ENCODE results near the gene ETV2.
"Not testable (repeated sequence)": the region's sequence is repeated elsewhere in the genome, so short reads cannot be mapped to it uniquely, and the experiment has no call there.

ETV2 gene

GRCh38 chr19:35628264-35628564 lies 13.3 kb upstream of the ETV2 start:
- DNase-seq (ENCODE audit: low read depth in 2 of 2): no peak

DNA sequence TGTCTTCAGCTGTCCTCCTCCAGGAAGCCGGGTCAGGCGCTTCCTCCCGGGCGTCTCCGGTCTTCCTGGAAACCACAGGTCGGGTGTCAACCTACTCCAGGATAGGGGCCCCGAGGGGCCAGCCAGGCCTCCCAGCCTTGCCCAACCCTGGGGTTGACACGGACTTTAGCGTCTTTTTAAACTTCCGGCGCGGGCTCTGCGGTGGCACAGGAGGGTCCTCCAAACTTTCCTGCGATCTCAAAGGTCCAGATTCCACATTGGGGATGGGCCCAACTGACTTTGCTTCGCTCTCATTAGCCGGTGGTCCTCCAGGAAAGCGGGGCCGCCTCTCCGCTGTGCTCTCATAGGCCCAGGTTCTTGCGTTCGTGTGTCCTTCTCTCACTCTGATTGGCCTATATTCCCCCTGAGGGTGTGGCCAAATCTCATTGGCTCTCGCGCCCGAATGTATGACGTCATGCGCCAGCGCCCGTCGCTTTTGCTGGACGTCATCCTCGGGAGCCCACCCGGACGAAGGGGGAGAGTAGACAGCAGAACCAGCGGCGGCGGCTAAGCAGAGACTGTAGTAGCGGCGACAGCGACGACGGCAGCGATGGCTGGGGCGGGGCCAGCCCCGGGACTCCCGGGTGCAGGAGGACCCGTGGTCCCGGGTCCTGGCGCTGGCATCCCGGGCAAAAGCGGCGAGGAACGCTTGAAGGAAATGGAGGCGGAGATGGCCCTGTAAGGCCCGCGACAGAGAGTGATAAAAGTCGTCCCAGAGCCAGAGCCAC lies 12.8 kb upstream of the ETV2 start, which contains the start of gene RBM42:
Gene RBM42, plus strand, starts transcription at position 472 of the 767 bp plus-strand sequence. Its CDS starts 118 bp downstream, at position 590.
- peak; percentile 93 to 95 for DNase-seq (ENCODE audit: low read depth in 2 of 2)

DNA sequence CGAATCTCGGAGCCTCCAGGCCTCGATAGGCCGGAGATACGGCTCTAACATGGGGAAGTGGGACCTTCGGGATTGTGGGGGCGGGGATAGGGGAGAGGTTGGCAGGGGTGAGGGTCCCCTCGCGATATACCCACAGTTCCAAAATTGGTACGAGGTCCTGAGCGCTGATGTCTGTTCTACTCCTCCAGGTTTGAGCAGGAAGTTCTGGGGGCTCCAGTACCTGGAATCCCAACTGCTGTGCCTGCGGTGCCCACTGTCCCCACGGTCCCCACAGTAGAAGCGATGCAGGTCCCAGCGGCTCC lies 12.3 kb upstream of the ETV2 start:
- DNase-seq (ENCODE audit: low read depth in 2 of 2): no peak

- no peak for DNase-seq (ENCODE audit: low read depth in 2 of 2)
Measured at GRCh38 chr19:35633727-35634440, 7.7 kb upstream of the ETV2 start.

GRCh38 chr19:35636651-35637050 lies 4.9 kb upstream of the ETV2 start:
- no peak for DNase-seq (ENCODE audit: low read depth in 2 of 2)

DNA sequence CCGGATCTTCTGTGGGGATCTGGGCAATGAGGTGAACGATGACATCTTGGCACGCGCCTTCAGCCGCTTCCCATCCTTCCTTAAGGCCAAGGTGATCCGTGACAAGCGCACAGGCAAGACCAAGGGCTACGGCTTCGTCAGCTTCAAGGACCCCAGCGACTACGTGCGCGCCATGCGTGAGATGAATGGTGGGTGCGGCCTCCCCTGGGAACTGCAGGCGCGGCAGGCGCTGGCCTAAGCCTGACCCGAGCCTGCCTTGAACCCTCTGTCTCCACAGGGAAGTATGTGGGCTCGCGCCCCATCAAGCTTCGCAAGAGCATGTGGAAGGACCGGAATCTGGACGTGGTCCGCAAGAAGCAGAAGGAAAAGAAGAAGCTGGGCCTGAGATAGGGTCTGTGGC lies 4.4 kb upstream of the ETV2 start:
- DNase-seq (ENCODE audit: low read depth in 2 of 2): no peak

- no peak for DNase-seq (ENCODE audit: low read depth in 2 of 2)
Measured at GRCh38 chr19:35639321-35639639, 2.3 kb upstream of the ETV2 start.

- no peak for DNase-seq (ENCODE audit: low read depth in 2 of 2)
Measured at GRCh38 chr19:35639863-35640262, 1.7 kb upstream of the ETV2 start.

DNA sequence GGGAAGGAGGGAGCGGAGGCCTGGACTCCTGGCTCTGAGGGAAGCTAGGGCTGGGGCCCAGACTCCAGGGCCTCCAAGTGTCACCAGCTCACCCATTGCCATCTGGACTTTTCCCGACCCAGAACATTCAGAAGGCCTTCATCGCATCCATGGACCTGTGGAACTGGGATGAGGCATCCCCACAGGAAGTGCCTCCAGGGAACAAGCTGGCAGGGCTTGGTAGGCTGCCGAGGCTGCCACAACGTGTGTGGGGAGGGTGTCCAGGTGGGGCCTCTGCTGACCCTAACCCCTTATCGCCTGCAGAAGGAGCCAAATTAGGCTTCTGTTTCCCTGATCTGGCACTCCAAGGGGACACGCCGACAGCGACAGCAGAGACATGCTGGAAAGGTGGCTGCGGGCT lies 767 bp downstream of the ETV2 start:
- no peak for DNase-seq (ENCODE audit: low read depth in 2 of 2)

GRCh38 chr19:35642798-35643254 lies 1.3 kb downstream of the ETV2 start:
- no peak for DNase-seq (ENCODE audit: low read depth in 2 of 2)

DNA sequence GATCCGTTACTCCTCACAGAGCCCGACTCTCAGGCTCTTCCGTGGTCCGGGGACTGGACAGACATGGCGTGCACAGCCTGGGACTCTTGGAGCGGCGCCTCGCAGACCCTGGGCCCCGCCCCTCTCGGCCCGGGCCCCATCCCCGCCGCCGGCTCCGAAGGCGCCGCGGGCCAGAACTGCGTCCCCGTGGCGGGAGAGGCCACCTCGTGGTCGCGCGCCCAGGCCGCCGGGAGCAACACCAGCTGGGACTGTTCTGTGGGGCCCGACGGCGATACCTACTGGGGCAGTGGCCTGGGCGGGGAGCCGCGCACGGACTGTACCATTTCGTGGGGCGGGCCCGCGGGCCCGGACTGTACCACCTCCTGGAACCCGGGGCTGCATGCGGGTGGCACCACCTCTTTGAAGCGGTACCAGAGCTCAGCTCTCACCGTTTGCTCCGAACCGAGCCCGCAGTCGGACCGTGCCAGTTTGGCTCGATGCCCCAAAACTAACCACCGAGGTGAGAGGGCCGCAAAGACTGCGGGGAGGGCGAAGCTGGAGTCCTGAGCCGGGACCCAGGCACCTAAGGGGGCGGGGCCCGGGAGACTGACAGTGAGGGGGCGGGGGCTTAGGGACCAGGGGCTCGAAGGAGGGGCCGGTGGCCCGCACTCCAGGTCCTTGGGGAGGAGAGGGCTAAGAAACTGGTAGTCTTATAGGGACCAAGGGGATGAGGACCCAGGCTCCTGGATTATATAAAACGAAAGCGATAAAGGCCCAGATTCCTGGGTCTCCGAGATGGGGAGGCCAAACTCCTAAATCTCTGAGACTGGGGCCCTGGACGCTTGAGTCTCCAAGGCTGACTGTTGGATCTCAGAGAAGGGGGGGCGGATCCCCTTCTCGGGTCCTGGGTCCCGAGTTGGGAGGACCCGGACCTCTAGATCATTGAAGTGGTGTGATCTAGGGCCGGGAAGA lies 2.0 kb downstream of the ETV2 start:
- peak; percentile 68 to 76 for DNase-seq (ENCODE audit: low read depth in 2 of 2)

DNA sequence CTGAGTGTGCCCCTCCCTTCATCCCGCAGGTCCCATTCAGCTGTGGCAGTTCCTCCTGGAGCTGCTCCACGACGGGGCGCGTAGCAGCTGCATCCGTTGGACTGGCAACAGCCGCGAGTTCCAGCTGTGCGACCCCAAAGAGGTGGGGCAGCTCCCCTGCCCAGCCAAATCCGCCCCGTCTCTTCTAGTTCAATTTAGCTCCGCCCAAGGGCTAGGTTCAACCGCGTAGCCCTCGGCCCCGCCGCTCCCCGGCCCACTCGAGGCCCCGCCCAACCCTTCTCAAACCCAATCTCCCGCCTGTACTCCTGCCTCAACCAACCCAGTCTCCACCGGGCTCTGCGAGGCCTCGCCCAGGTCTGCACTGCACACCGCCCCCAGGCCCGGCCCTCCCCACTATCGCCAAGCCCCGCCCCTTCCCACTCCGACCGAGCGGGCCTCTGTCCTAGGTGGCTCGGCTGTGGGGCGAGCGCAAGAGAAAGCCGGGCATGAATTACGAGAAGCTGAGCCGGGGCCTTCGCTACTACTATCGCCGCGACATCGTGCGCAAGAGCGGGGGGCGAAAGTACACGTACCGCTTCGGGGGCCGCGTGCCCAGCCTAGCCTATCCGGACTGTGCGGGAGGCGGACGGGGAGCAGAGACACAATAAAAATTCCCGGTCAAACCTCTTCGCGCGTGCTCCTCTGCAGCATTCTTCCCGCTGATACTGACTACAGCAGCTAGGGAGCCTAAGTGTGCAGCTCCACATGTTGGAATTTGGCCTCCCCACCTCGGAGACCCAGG lies 2.9 kb downstream of the ETV2 start:
- peak; percentile 95 to 98 for DNase-seq (ENCODE audit: low read depth in 2 of 2)

- peak; percentile 72 to 90 for DNase-seq (ENCODE audit: low read depth in 2 of 2)
Measured at GRCh38 chr19:35644987-35645679, 3.6 kb downstream of the ETV2 start.

- DNase-seq (ENCODE audit: low read depth in 2 of 2): no peak
Measured at GRCh38 chr19:35645680-35646511, 4.4 kb downstream of the ETV2 start.

DNA sequence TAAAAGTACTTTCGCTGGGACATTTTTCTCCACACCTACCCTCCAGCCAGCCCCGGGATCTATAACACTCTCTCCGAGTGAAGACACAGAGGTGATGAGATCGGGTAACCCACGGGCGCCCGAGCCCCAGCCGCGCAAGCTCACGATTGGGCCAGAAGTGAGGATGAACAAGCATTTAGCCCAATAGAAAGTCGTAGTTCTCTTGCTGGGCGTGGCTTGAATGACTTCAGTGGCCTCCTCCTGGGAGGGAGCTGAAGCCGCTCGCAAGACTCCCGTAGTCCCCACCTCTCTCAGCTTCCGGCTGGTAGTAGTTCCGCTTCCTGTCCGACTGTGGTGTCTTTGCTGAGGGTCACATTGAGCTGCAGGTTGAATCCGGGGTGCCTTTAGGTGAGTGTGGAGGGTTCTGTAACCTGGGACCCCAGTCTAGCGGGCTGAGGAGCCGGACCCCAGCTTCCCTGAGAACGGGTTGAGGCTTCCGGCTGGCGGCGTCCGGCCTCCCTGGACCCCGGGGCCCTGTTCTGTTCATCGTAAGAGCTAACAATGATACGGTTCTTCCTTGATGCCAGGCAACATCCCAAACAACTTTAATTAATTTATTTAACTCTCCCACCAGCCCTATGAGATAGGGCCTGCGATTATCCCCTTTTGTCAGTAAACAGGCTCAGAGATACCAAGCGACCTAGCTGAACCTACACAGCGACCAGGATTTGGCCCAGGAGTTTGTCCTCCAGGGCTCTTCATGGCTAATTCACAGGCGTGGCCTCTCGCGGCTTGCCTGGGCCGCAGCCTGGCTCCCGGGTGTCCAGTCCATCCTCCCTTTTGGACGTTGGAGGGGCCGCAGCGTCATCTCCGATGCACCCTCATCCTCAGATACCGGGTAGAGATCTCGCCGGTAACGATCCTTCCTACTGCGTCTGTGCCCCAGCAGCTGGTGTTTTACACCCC lies 6.7 kb downstream of the ETV2 start, which contains the start of gene COX6B1:
Gene COX6B1, plus strand, starts transcription at position 307 of the 945 bp plus-strand sequence. CDS start 2,921 bp downstream, outside the sequence.
- DNase-seq (ENCODE audit: low read depth in 2 of 2): peak; percentile 88 to 90

DNA sequence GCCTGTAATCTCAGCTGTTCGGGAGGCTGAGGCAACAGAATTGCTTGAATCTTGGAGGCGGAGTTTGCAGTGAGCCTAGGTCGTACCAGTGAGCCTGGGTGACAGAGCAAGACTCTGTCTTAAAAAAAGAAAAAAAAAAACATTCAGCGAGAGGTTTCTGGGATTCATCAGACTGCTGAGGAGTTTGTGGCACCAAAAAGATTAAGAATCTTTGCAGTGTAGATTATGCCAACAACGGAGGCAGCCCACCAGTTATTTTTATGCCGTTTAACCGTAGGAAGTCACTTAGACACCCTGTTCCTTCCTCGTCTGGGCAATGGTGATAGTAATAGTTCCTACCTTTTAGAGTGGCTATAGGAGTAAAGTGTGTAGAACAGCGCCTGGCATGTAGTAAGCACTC lies 9.0 kb downstream of the ETV2 start:
- no peak for DNase-seq (ENCODE audit: low read depth in 2 of 2)

DNA sequence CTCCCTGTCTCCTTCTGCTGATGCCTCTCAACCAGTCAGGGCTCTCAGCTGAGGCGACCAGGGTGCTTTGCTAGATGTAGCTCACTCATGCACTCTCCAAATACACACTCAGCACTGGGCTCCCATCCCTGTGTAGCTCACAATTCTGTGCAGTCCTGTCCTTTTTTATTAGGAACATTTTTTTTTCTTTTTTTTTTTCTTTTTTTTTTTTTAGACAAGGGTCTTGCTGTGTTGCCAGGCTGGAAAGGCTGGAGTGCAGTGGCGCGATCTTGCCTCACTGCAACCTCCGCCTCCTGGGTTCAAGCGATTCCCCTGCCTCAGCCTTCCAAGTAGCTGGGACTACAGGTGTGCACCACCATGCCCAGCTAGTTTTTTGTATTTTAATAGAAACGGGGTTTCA lies 13.3 kb downstream of the ETV2 start:
- not testable (repeated sequence) for DNase-seq (ENCODE audit: low read depth in 2 of 2)

DNA sequence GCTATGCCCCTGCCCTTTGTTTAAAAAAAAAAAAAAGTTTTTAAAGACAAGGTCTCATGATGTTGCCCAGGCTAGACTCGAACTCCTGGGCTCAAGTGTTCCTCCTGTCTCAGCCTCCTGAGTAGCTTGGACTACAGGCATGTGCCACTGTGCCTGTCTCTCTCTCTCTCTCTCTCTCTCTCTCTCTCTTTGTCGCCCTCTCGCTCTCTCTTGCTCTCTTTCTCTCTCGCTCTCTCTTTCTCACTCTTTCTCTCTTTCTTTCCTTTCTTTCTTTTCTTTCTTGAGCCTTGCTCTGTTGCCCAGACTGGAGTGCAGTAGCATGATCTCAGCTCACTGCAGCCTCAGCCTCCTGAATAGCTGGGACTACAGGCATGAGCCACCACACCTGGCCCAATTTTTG lies 14.1 kb downstream of the ETV2 start:
- DNase-seq (ENCODE audit: low read depth in 2 of 2): no peak

- no peak for DNase-seq (ENCODE audit: low read depth in 2 of 2)
Measured at GRCh38 chr19:35656700-35657099, 15.2 kb downstream of the ETV2 start.
